Suppressor macrophage treated with lipopolysaccharide for 4 hours (primary cell): ENCODE results near the gene MTUS2.

Source experiments
- DNase-seq: peaks from one replicate; pipeline ENCODE4 v3.0.0-alpha.2; 2020

The MTUS2 gene

DNA sequence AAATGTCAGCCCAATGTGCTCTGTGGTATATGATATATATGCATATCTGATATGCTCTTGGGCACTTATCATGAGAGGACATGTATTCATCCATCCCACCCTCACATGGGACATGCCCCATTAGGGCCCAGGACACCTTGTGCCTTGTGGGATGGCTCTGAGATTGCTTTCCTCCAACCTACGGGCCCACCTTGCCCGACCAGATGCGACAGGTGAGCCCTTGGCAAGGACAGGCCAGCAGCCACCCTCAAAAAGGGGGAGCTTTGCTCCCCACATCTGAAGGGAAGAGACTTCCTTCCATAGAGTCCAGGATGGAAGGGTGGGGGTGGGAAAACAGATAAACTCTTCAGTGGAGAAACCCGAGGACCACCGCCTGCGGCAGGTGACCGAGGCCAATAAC lies 716.7 kb downstream of the MTUS2 start:
- no peak for DNase-seq

DNA sequence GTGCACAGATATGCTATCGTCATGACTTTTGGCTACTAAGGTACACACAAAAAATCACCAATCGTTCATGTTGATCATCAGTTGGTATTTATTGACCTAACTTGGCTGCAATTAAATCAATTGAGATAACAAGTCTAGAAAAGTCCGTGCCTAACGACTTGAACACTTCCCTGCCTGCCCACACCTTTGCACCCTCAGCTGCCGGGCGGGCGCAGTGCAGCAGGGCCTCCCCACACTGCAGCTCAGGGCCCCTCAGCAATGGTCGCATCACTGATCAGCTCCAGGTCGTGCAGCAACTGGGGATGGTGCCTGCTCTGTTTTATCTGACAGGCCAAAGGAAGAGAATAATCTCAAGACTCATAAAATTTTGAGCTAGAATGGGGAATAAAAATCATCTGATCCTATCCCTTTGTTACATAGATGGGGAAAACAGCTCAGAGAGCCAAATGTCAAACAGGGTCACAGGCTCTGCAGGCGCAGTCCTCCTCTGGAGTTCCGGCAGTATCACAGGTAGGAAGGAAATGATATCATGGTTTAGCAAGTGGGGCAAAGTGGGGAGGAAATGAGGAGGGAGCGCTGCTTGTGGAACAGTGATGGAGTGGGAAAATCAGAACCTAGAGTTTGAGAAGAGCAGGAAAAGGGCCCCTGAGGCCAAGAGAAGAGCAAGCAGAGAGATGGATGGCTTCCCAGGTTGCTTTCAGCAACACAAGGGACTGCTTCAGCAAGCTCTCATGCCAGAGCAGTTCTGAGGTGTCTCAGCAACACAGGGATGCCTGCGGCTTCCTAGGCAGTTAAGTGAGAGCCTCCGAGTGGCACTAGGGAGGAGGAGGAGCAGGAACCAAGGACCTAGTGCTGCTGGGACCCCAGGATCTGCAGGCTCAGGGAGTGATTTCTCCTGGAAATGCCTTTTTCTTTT lies 717.9 kb downstream of the MTUS2 start:
- no peak for DNase-seq

DNA sequence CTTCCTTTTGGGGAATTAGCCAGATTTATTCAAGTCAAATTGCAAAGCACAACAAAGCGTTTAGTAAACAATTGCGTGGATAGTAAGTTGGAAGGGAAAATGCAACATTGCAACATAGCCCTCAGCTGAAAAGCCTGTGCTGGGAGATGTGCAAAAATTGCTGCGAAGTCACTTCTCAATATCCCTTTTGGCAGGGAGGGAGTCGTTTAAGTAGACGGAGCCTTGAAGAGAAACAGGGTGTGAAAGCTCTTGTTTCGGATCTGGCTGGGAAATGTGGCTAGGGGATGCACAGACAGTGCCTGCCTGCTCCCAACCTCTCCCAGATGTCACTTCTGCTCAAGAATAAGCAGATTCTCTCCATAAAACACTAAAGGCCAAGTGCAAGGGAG lies 718.5 kb downstream of the MTUS2 start:
- no peak for DNase-seq

DNA sequence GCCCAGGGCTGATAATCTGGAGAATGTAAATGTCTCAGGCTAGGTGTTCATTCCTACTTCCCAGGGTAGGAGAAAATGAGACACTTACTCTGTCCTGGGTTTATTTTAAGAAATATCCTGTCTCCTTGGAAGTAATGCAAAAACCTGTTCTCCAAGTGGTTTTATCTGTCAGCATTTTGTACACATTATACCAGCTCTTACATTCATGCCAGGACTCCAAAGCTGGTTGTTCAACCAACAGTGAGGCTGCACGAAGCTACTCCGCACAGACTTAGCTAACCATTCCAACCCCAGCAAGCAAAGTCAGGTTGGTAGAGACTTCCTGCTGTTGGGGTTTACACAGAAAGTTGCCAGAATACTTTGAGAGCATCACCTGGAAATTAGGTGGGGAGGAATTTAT lies 719.7 kb downstream of the MTUS2 start:
- DNase-seq: no peak

DNA sequence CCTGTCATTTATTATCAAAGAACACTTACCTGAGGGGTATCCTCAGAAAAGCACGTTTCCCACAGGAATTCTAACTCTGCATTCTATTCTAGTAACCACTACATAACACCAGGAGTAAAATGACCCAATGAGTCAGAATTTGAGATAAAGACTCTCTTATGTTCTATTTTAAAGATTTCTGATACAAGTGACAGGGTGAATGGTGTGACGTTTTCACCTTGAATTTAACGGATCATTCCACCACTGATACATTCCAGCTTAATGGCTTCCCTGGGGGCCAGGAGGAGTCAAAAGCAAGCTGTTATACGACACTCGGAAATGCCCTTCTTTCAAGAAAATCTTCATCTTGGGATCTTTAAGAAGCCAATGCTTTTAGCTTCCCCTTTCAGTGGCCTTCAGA lies 720.2 kb downstream of the MTUS2 start:
- DNase-seq: no peak

DNA sequence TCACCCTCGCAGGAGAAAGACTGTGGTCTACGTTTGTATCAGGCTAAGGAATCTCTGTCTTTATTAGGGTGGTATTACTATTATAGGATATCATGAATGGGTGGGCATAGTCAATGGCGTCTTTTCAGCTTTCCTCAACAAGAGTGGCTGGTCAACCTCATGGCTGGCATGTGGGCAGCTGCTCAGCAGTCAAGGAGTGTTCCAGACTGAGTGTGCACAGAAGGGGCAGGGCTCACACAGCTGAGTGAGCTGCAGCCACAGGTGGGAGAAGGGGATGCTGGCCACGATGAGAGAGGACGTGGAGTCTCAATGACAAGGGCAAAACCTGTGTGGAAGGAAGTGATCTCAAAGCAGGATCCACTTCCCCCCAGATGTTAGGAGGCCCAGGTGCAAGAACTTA lies 720.7 kb downstream of the MTUS2 start:
- DNase-seq: no peak

DNA sequence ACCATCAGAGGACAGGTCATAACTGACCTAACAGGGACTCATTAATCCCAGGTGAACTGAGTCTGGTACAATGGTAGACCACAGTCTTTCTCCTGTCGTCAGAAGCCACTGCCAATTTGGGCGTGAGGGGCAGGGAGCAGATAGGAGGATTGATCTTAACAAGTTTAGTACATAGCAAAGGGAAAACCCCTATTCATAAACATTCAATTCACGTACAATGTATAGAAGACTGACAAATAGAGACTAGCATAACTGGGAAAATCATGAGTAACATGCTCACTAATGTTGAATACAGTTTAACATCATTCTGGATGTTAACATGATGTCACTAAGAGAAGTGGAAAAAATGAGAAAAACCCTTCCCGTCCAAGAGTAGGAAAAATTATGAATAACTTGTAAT lies 721.3 kb downstream of the MTUS2 start:
- no peak for DNase-seq

DNA sequence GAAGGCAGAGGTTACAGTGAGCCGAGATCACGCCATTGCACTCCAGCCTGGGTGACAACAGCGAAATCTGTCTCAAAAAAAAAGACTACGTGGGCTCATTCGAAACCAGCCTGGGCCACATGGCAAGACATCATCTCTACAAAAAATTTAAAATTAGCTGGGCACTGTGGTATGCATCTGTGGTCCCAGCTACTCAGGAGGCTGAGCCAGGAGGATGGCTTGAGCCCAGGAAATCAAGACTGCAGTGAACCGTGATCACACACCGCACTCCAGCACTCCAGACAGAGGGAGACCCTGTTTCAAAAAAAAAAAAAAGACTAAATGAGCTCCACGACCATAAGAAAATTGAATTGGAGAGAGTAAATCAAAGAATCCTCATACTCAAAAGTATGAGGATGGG lies 722.2 kb downstream of the MTUS2 start:
- no peak for DNase-seq

DNA sequence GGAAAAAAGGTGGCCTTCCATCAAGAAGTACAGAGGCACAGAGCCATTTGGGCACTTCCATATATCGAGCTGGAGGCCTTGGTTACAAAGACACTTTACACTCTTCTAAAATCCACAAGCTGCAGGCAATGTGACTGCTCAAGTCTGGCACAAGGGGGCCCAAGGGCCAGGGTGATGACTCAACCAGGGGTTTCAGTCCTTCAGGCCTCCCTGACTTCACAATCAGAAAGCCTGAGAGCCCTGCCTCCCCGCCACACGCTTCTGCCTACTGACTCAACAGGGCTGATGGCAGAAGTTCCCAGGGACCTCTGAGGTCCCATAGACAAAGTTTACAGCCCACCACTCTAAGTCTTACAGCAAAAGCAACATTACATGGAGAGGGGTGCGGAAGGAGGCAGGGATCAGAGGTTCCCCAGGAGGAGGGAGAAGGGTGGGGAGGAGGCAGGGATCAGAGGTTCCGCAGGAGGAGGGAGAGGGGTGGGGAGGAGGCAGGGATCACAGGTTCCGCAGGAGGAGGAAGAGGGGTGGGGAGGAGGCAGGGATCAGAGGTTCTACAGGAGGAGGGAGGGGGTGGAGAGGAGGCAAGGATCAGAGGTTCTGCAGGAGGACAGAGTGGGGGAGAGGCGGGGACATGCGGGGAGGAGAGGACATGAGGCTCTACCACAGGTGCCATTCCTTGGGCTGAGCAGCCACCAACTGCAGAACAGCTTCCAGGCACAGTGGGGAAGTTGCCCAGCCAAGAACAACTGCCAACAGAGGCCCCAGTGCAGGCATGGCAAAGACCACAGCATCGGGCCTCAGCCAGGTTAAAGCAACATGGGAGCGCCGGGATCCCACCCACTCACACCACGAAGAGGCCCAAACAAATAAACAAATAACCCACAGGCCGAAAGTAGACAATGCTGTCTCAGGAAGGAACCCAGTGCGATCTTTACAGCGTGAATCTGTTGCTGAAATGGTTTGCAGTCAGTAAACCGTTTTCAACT lies 723.4 kb downstream of the MTUS2 start:
- peak; percentile 3 for DNase-seq

DNA sequence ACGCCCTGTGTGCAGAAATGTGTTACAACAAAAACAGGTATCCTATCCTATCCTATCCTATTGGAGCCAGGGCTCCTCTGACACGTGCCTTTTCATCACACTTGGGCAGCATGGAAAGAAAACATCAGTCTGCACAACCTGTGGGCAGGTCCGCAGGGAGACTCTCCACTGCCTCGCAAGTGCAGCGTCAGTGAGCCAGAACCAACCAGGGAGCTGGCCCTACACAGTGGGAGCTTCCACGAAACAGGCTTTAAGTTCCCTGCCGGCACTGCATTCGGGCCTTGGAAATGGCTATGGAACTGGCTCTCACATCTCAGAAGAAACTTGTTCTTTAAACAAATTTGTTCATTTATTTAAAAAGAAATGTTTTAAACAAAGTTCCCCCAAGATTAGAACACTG lies 725.8 kb downstream of the MTUS2 start:
- DNase-seq: no peak

DNA sequence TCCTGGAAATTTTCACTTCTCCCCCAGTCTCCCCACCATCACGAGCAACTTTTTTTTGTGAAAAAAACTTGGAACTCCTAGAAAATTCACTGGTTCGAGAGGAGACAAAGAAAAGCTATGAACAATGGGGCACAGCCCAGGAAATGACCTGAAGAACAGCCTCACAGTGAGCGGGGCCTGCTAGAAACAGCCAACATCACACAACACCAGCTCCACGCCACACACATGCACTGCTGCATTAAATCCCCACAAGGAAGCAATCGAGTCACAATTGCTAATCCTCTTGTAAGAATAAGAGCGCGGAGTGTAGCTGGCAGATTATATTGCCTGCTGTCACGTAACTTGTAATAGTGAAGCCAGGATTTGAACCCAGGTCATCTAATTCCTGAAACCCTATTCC lies 726.5 kb downstream of the MTUS2 start:
- no peak for DNase-seq

DNA sequence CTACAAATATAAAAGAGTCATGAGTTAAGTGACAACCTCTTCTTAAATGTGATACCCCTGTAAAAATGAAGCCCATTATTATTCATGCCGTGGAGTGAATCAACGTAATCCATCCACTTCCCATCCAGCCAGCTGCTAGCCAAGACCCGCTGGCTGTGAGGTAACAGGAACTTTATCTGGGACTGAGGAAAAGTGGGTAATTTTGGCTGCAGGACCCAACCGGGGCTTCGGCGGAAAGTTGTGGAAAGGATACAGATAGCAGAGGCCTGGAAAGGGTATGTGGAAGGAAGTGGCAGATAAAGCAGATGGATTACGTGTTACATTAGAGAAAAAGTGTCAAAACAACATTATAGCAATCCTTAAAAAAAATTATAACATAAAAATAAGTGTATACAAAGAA lies 727.0 kb downstream of the MTUS2 start:
- no peak for DNase-seq

DNA sequence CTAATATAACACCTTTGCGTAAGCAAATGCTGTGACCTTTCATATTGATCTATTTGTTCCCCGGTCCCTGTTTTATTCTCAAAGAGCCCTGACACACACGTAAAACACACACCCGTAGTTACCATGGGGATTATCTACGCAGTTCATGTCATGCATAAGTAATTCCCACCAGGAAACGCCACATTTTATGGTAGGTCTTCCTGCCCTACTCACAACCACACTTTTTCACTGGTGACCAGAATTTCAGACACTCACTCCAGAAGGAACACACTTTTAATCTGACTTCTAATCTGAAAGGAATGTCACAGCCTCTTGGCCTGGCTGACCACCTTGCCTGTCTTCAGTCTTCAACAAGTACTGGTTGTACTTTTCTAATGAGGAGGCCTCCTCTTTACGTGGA lies 728.6 kb downstream of the MTUS2 start:
- no peak for DNase-seq

DNA sequence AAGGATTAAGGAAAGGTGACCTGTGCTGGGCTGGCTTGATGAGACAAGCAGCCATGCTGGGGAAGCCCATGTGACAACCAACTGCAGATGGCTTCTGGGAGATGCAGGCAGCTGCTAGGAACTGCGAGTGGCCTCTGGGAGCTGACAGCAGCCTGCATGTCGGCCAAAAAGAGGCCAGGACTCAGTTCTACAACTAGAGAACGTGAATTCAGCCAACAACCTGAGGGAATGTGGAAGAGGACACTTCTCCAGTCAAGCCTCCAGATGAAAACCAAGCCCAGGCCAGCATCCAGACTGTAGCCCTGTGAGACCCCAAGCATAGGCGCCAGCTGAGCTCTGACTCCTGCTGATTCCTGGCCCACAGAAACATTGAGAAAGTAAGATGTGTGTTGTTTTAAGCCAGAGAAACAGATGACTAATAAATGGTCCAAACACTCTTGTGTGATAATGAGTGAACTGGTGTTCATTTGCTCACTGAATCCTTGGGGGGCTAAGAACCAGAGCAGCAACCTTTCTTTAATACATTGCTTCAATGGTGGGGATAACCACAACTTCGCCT lies 730.4 kb downstream of the MTUS2 start:
- no peak for DNase-seq

DNA sequence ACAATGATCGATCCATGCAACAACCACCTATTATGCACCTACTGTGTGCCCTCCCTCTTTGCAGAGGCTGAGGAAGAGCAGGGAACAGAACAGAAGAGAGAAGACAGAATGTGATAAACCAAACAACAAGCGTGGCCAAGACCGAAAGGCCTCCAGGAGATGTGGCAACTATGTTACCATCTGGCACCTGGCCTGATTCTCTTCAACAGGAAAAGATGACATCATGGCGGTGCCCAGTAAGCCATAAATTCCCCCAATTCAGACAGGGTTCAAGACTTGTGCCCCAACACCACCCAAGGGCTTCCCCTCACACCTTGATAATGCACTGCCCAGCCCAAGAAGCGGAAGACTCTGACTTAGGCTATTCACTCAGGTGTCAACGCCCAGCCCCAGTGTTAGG lies 731.1 kb downstream of the MTUS2 start:
- DNase-seq: no peak
